GM12878 (cell line): ENCODE results near the gene PIGN.

Experiments
- BRCA1 ChIP-seq: IDR thresholded peaks from 2 replicates; pipeline ENCODE4 v1.6.1; 2011; ENCODE audit warnings: low read depth, low read length, improper control_type of control experiment
- CTCF ChIP-seq, 3 experiments: IDR thresholded peaks in 2 of 3; conservative IDR thresholded peaks in 1 of 3; 2 replicates each; pipeline ENCODE4 v1.5.1; 2011; ENCODE audit warnings: low read depth in 3 of 3, low read length in 3 of 3, mild to moderate bottlenecking in 3 of 3, control low read depth in 2 of 3, moderate library complexity in 2 of 3, inconsistent platforms in 1 of 3, mixed read lengths in 1 of 3; ENCODE audit not compliant: control insufficient read depth in 2 of 3, insufficient read depth in 1 of 3; ENCODE audit errors: extremely low read depth in 1 of 3
- FOXM1 ChIP-seq: IDR thresholded peaks from 2 replicates; pipeline ENCODE4 v1.6.1; 2012; ENCODE audit warnings: low read depth, mild to moderate bottlenecking, inconsistent platforms, low read length, moderate library complexity
- MXI1 ChIP-seq: fragments of 150-350 bp; IDR thresholded peaks from 2 replicates; pipeline ENCODE4 v1.6.1; 2011; ENCODE audit warnings: low read depth, mild to moderate bottlenecking, inconsistent platforms, low read length, improper control_type of control experiment
- NRF1 ChIP-seq: conservative IDR thresholded peaks from 2 replicates; pipeline ENCODE4 v1.6.1; 2011; ENCODE audit warnings: mild to moderate bottlenecking, low read depth, low read length, improper control_type of control experiment
- POLR2AphosphoS5 ChIP-seq: IDR thresholded peaks from 2 replicates; pipeline ENCODE4 v1.6.1; 2011; ENCODE audit warnings: mild to moderate bottlenecking, low read length, inconsistent platforms
- SP1 ChIP-seq: IDR thresholded peaks from one replicate; pipeline ENCODE4 v1.6.1; 2011; ENCODE audit warnings: low read depth, low read length

GRCh38 chr18:62098960-62099359, 87.9 kb downstream of the PIGN start:
- TF ChIP-seq NRF1 = no peak
- TF ChIP-seq CTCF (IDR thresholded peaks at IDR 0.05 in 2 of 3, conservative IDR thresholded peaks at IDR 0.05 in 1 of 3; ENCODE audit: control insufficient read depth in 2 of 3, extremely low read depth in 1 of 3, insufficient read depth in 1 of 3, low read depth in 3 of 3, low read length in 3 of 3) = no peak
- no peak for TF ChIP-seq MXI1
- TF ChIP-seq SP1 = no peak
- no peak for TF ChIP-seq POLR2AphosphoS5
- no peak for TF ChIP-seq FOXM1
- TF ChIP-seq BRCA1 = no peak
